Inflammatory macrophage (primary cell): Measurements from ENCODE around the gene PCDHA13.
"Not testable (repeated sequence)": the region's sequence is repeated elsewhere in the genome, so short reads cannot be mapped to it uniquely, and the experiment has no call there.

Source experiments
- DNase-seq, 2 donors: peaks; one replicate each; pipeline ENCODE4 v3.0.0-alpha.2; 2020 to 2022

The PCDHA13 gene

GRCh38 chr5:140870221-140871201, 11.4 kb upstream of the PCDHA13 start:
- DNase-seq = no peak

DNA sequence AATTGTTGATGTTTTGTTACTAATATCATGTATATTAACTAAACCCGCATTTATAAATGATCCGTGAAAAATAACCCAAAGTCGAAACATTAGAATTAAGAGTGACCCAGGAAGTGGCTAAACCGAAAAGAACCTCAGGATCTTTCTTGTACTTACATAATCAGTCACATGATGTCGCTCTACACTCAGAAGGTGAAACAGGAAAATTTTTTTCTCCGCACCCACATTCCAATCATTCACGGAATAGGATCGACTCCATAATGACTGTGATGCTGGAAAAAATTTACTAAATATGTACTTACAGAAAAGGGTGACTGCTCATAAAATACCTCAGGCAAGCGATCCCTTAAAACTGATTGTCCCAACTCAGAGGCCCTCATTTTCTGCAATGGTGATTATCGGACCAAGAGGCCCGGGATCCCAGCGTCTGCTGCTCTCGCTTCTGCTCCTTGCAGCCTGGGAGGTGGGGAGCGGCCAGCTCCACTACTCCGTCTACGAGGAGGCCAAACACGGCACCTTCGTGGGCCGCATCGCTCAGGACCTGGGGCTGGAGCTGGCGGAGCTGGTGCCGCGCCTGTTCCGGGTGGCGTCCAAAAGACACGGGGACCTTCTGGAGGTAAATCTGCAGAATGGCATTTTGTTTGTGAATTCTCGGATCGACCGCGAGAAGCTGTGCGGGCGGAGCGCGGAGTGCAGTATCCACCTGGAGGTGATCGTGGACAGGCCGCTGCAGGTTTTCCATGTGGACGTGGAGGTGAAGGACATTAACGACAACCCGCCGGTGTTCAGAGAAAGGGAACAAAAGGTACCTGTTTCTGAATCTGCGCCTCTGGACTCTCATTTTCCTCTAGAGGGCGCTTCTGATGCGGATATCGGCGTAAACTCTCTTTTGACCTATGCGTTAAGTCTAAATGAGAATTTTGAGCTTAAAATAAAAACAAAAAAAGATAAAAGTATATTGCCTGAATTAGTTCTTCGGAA, 6.5 kb upstream of the PCDHA13 start, which contains the start of gene PCDHA12:
TSS of gene PCDHA12 (plus strand) at position 224 of the 981 bp plus-strand sequence. CDS start at position 389, 165 bp downstream.
- no peak for DNase-seq

DNA sequence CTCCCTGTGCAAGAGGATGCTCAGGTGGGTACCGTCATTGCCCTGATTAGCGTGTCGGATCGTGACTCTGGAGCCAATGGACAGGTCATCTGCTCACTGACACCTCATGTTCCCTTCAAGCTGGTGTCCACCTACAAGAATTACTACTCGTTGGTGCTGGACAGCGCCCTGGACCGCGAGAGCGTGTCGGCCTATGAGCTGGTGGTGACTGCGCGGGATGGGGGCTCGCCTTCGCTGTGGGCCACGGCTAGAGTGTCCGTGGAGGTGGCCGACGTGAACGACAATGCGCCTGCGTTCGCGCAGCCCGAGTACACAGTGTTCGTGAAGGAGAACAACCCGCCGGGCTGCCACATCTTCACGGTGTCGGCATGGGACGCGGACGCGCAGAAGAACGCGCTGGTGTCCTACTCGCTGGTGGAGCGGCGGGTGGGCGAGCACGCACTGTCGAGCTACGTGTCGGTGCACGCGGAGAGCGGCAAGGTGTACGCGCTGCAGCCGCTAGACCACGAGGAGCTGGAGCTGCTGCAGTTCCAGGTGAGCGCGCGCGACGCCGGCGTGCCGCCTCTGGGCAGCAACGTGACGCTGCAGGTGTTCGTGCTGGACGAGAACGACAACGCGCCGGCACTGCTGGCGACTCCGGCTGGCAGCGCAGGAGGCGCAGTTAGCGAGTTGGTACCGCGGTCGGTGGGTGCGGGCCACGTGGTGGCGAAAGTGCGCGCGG, 5.2 kb upstream of the PCDHA13 start:
- not testable (repeated sequence) for DNase-seq

DNA sequence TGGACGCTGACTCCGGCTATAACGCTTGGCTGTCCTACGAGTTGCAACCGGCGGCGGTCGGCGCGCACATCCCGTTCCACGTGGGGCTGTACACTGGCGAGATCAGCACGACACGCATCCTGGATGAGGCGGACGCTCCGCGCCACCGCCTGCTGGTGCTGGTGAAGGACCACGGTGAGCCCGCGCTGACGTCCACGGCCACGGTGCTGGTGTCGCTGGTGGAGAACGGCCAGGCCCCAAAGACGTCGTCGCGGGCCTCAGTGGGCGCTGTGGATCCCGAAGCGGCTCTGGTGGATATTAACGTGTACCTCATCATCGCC, 4.7 kb upstream of the PCDHA13 start:
- DNase-seq = no peak

DNA sequence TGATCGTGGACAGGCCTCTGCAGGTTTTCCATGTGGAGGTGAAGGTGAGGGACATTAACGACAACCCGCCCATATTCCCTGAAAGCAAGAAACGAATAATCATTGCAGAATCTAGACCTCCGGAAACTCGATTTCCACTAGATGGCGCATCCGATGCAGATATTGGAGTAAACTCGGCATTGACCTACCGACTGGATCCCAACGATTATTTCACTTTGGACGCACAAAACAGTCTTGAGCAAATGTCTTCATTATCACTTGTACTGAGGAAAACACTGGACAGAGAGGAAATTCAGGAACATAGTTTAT, 621 bp downstream of the PCDHA13 start:
- DNase-seq = no peak

DNA sequence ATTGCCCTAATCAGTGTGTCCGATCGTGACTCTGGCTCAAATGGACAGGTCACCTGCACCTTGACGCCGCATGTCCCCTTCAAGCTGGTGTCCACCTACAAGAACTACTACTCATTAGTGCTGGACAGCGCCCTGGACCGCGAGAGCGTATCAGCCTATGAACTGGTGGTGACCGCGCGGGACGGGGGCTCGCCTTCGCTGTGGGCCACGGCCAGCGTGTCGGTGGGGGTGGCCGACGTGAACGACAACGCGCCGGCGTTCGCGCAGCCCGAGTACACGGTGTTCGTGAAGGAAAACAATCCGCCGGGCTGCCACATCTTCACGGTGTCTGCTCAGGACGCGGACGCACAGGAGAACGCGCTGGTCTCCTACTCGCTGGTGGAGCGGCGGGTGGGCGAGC, 1.4 kb downstream of the PCDHA13 start:
- DNase-seq = no peak

DNA sequence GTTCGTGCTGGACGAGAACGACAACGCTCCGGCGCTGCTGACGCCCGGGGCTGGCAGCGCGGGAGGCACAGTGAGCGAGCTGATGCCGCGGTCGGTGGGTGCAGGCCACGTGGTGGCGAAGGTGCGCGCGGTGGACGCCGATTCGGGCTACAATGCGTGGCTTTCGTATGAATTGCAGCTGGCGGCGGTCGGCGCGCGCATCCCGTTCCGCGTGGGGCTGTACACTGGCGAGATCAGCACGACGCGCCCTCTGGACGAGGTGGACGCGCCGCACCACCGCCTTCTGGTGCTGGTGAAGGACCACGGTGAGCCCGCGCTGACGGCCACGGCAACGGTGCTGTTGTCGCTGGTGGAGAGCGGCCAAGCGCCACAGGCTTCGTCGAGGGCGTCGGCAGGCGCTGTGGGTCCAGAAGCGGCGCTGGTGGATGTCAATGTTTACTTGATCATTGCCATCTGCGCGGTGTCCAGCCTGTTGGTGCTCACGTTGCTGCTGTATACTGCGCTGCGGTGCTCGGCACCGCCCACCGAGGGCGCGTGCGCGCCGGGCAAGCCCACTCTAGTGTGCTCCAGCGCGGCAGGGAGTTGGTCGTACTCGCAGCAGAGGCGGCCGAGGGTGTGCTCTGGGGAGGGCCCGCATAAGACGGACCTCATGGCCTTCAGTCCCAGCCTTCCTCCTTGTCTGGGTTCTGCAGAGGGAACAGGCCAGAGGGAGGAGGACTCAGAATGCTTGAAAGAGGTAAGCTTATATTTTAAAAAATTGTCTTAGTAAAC, 2.2 kb downstream of the PCDHA13 start:
- no peak for DNase-seq

DNA sequence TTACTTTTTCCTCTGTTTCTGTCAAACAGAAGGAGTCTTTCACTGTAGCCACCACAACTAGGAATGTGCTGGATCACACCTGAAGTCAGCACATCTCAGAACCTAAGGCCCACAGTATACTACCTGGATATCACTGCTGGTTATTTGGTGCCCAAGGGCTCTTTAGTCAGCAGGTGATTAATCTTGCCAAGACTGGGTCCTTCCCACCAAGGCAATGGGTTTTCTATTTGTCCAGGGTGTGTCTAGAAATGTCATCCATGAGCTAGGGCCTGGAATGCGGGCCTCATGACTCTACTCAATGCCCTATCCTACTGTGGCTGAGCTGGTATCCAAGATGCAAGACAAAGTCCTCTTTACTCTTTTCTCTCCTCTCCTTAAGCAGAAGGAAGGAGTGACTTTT, 34.4 kb downstream of the PCDHA13 start:
- DNase-seq = no peak

GRCh38 chr5:140923601-140924000, 41.7 kb downstream of the PCDHA13 start:
- no peak for DNase-seq

DNA sequence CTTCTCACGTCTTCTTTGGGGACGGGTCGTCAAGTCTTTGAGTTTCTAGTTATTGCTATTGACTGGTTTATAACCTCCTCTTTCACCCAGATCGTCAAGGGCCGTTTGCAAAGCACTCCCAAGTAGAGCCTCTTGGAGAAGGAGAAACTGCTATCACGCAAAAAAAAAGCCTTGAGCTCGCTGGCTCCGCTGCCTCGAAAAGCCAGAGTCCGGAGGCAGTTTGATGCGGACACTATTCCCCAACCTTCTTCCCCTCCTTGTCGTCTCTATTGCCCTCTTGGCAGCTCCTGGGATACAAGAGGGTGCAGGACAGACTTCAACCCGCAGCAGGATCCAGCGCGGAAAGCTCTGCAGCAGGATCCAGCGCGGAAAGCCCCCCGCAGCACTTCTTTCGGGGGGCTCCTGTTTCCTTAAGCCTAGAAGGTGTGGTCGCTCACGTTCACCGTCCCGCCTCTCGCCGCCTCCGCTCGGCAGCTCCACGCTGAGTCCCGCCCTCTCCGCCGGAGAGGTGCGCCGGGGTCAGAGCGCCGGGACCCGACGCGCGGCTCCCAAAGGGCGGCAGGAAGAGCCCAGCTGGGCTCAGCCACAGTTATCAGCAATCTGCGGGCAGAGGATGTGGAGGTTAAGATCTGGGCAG, 44.0 kb downstream of the PCDHA13 start, which contains the start of gene PCDHAC1:
TSS of gene PCDHAC1 (plus strand) at position 494 of the 637 bp plus-strand sequence. CDS start 594 bp downstream, outside the sequence.
- no peak for DNase-seq

- peak in 1 of 2 donors; percentile 0 for DNase-seq
These were observed 44.7 kb downstream of the PCDHA13 start for GRCh38 chr5:140926443-140927227.

DNA sequence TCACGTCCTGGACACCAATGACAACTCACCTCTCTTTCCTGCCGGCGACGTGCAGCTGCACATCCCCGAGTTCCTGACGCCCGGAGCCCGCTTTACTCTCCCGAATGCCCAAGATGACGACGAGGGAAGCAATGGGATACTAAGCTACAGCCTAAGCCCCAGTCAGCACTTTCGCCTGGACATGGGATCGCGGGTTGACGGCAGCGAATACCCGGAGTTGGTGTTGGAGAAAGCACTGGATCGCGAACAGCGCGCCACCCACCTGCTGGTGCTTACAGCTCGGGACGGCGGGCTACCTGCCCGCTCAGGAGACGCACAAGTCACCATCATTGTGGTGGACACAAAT, 45.3 kb downstream of the PCDHA13 start:
- no peak for DNase-seq
